Measurements from ENCODE around the gene AZI2. TPM values are rescaled to one million over a fixed set of nuclear protein-coding genes. Genes with fewer than 3 reads are reported as not detected.

The AZI2 gene
- total and polyA plus RNA-seq, 10 donors: 17.9 to 60.3 (median 48.9) TPM

GRCh38 chr3:28278918-28279317, 69.7 kb downstream of the AZI2 start:
- no peaks in the 10 kb centered on the region for H3K27me3 ChIP-seq (replicated peaks in 1 of 7)
- TF ChIP-seq POLR2A (IDR thresholded peaks at IDR 0.05) (no peak), POLR2AphosphoS5 (IDR thresholded peaks at IDR 0.05) (no peak), CTCF (IDR thresholded peaks at IDR 0.05 in 8 of 11, conservative IDR thresholded peaks at IDR 0.05 in 3 of 11) (no peak)
- intact Hi-C loops (cut with DNase I; ENCODE audit: low total_unique reads): no loop called here
- peaks cover 0 to 11% (median 9%) of the 10 kb centered on the region in 8 donors for H3K9me3 ChIP-seq
- peaks cover 0 to 5% (median 0%) of the 10 kb centered on the region in 6 donors for H3K4me1 ChIP-seq
- WGBS, 5 donors: 84 to 94% (median 93%) methylated on average over 2 of the region's 2 CpGs
- DNase-seq: no peak
- H3K4me3 ChIP-seq: no peak overlapping the region
- H3K36me3 ChIP-seq: peaks cover 0 to 22% (median 0%) of the 10 kb centered on the region in 6 donors
- no peak overlapping the region for H3K27ac ChIP-seq

- no peak for DNase-seq
- Histone ChIP-seq H3K4me3 (no peak overlapping the region), H3K27me3 (replicated peaks in 1 of 7) (no peaks in the 10 kb centered on the region), H3K9me3 (peaks cover 0 to 49% (median 42%) of the 10 kb centered on the region in 8 donors), H3K4me1 (peaks cover 0 to 5% (median 0%) of the 10 kb centered on the region in 6 donors), H3K27ac (no peak overlapping the region), H3K36me3 (peaks cover 0 to 66% (median 18%) of the 10 kb centered on the region in 6 donors)
- intact Hi-C loops (cut with DNase I; ENCODE audit: low total_unique reads): no loop called here
- TF ChIP-seq CTCF (IDR thresholded peaks at IDR 0.05 in 8 of 11, conservative IDR thresholded peaks at IDR 0.05 in 3 of 11) (no peak), POLR2A (IDR thresholded peaks at IDR 0.05) (no peak), POLR2AphosphoS5 (IDR thresholded peaks at IDR 0.05) (no peak)
Measured at GRCh38 chr3:28273837-28274236, 74.8 kb downstream of the AZI2 start.

Other genes with a start within 250 kb of the AZI2 start
- gene CMC1, start 107.2 kb downstream of the AZI2 start, total RNA-seq: 10 to 100 TPM; 32.8 to 54.1 (median 39.6) TPM
- 10 to 100 TPM; 34.8 to 59.5 (median 40.3) TPM for gene CMC1, start 107.2 kb downstream of the AZI2 start, polyA plus RNA-seq
- gene ZCWPW2, start 103 bp downstream of the AZI2 start, total RNA-seq: under 1 TPM in 4 of 7 donors, not detected in 3; 0.34 to 0.76 (median 0.45) TPM
- under 1 TPM; 0.35 to 0.50 (median 0.37) TPM for gene ZCWPW2, start 103 bp downstream of the AZI2 start, polyA plus RNA-seq

Data from spleen (tissue), 11 donors.